Islet of Langerhans (tissue), 1 donor: ENCODE results near the gene GLOD4.

Experiments
- FAIRE-seq: peaks from one replicate; lab custom pipeline; 2011; peaks lifted over from hg19 to GRCh38; lab: Jason Lieb, UNC

The GLOD4 gene

DNA sequence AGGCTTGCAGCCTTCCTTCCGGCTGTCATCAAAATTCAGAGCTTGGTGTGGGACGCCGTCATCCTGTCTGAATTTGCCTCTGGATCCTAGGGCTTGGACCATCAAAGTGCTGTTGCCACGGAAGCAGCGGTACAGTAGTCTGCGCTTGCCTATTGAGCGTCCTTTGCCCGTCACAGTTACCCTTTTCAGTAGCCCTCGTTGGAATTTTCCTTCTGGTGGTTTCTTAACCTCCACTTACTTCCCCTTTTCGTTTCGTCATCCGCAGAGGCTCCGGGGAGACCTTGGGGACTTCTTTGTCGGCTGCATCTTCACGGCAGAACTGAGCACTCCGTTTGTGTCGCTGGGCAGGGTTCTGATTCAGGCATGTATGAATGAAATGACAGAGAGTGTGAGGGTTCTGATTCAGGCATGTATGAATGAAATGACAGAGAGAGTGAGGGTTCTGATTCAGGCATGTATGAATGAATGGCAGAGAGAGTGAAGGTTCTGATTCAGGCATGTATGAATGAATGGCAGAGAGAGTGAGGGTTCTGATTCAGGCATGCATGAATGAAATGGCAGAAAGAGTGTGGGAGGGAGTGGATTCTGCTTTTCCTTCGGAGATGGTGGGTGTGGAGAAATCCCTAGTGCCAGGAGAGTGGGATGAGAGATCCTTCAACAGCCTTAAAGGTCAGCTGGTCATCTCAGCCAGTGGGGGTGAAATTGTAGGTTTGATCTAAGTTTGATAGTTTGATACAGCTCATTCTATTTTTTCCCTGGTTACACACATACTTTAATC lies 41.7 kb downstream of the GLOD4 start:
- no peak for FAIRE-seq

DNA sequence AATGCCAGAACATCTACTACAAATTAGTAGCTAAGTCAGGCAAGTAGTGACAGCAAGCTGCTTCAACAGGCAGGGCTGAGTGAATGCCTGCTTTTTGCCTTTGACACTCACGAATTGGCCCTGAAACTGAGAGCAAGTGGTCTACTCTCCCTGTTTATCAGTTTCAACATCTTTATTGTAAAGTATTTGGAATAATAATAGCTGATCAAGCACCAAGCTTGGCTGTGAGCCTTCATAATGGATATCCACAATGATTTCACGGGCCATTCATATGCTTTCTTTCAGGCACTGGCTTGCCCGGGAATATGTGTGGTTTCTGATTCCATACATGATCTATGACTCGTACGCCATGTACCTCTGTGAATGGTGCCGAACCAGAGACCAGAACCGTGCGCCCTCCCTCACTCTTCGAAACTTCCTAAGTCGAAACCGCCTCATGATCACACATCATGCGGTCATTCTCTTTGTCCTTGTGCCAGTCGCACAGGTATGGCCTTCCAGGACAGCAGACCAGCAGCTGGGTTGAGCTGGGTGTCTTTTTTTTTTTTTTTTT lies 44.4 kb downstream of the GLOD4 start:
- no peak for FAIRE-seq

DNA sequence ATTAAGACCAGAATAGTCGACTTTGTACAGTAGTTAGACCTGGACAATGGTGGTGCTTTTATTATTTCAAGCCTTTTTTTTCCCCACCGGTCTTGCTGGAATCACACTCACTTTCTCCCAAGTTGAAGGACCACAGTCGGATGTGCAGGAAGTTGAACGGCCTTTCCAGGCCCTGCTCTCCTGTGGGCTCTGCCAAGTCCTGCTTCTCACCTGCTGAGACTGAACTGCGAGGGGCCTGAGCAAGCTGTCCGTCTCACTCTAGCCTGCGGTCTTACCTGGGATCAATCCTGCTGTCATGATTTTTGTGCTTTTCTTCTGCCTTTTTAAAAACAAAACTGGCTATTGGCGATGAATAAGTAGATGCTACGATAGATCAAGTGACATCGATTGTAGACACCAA lies 48.3 kb downstream of the GLOD4 start:
- FAIRE-seq, result no peak

DNA sequence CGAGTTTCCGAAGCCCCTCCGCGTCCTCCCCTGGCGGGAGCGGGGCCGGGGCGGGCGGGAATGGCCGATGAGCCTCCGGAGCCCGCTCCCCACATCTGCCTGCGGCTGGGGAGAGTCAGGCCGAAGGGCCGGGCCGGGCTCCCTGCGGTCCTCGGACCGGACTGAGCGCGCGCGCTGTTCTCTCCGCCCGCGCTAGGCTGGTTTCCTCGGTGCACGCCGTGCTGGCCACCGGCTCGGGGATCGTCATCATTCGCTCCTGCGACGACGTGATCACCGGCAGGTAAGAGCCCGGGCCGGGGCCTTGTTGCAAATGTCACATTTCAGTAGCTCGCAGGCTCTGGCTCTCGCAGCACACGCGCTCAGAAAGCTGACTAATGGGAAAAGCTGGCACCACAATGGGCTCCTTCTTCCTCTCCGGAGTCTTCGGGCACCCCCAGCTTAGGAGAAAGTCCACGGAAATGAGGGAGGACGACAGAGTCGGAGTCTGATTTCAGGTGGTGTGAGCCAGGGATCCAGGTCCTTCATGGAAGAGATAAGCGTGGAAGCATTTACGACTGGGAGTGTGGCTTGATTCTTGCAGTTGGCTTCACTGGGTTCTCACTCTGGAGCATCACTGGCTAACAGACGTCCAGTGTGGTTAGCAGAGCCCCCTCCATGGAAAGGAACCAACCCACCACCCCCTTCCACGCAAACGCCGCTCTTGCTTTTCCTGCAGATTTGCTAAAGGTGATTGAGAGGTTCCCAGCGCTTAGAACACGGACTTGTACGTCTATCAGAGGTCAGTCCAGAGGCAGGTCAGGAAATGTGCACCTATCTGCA lies 49.0 kb downstream of the GLOD4 start:
- FAIRE-seq, result no peak

DNA sequence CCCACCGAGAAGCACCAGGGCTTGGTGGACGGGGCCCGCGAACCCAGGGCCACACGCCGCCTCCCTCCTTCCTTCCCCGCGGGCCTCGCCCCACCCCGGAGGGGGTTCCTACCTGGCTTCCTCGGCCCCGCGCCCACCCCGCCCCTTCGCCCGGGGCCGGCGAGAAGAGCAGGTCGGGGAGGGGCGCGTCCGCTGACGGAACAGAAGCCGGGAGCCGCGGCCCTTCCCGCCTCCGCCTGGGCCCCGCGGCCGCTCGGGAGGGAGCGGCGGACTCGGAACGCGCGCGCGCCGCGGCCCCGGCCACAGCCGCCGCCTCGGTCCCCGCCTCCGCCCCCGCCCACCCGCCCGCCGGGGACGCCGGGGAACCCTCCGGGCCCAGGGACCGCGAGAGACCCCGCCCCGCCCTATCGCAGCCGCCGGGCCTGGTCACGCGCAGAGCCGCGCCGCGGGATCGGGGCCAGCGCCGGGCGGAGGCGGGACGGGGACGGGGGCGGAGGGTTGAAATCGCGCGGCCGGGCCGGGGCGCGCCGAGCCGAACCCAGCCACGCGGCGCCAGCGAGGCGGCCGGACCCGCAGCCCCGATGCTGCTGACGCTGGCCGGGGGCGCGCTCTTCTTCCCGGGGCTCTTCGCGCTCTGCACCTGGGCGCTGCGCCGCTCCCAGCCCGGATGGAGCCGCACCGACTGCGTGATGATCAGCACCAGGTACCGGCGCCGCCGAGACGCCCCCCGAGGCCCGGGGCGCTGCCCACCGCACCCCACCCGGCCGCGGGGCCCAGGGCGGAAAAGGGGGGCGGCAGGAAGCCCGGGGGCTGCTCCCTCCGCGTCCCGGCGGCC lies 49.8 kb downstream of the GLOD4 start, which contains the start of gene TLCD3A:
TLCD3A (plus strand) TSS at position 530 of the 835 bp plus-strand sequence; CDS start at position 582, 52 bp downstream.
- no peak for FAIRE-seq

DNA sequence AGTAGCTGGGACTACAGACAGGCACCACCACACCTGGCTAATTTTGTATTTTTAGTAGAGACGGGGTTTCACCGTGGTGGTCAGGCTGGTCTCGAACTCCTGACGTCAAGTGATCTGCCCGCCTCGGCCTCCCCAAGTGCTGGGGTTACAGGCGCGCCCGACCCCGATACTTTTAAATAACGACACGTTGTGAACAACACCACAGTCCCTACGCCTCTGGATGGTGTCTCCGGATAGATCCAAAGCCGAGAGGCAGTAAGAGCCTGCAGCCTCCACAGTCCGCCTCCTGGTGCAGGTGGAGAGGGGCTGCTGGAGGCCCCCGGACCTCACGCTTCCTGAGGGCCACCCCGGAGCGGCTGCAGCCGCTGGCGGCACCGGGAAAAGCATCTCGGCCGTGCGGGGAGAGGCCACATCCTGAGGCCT lies 50.4 kb downstream of the GLOD4 start:
- FAIRE-seq, result no peak

DNA sequence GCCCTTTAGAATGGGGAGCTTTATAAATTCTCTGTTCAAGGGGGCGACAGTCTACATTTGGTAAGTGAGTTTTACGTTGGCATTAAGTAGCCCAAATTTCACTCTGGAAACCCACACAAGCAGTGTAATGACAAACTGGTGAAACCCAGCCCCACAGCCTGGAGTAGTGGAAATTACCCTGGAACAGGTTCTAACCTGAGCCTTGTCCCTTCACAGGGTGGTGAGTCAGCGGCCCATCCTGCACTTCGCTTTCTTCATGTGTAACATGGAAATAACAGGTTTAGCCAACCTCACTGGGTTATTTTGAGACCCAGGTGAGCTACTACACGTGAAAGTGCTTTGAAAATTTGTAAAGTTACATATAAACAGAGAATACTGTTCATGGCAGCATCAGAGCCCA lies 53.2 kb downstream of the GLOD4 start:
- FAIRE-seq, result no peak

DNA sequence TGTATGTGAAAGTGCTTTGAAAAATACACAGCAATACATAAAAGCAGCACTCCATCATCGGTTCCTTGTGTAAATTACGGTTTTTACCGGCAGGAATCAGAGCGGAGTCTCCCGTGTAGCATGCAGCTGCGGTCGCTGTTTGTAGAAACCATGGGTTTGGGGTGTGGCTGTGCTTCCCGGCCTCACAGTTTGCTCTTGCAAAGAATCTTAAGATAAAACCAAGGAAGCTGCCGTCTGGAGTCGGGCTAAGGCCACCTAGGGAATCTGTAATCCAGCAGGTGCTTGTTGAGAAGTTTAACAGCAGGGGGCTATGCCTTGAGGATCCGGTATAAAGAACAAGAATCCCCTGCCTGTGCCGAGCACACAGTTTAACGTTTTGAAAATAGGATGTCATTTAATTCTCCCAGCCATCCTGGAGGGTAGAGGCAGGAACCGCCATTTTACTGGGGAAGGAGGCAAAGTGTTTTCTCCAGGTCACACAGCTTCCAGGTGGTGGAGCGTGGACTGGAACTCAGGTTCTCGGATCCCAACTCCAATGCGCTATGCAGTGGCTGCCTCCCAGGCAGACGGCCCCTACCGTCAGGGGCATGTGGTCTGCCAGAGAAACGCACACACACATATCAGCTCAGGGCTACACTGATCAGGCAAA lies 55.7 kb downstream of the GLOD4 start:
- FAIRE-seq, result no peak

DNA sequence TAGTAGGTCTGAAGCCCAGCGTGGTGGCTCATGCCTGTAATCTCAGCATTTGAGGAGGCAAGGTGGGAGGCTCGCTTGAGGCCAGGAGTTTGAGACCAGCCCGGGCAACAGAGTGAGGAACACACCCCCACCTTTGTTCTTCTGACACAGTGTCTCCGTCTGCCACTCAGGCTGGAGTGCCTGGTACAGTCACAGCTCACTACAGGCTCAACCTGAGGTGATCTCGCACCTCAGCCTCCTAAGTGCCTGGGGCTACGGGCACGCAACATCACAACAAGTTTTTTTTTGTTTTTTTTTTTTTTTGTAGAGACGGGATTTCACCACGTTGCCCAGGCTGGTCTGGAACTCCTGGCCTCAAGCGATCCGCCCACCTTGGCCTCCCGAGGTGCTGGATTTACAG lies 56.3 kb downstream of the GLOD4 start:
- FAIRE-seq, result no peak

DNA sequence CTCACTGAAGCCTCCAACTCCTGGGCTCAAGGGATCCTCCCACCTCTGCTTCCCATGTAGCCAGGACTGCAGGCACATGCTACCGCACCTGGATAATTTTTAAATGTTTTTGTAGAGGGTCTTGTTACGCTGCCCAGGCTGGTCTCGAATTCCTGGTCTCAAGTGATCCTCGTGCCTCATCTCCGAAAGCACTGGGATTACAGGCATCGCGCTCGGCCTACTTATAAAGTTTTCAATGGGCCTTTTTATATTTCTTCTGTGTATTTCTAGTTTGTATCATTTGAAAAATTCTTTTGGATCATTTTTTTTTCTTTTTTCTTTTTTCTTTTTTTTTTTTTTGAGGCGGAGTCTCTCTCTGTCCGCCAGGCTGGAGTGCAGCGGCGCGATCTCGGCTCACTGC lies 57.0 kb downstream of the GLOD4 start:
- FAIRE-seq, result no peak

DNA sequence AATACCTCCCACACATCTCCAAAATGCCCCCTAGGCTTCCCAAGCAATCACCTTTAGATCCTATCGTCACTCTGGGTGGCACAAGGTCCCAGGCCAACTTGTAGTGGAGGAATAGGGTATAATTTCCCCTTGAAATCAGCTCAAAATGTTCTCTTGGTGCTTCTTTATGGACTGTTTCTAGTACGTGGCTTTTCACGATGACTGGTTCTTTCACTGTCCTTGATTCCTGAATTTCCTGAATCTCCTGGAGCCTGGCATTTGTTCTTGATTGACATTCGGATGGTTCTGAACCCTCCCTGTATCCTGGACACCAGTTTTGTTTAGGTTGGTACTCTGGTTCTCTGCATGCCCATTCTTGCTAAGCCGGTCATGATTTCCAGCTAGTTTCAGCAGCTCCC lies 60.5 kb downstream of the GLOD4 start:
- no peak for FAIRE-seq

DNA sequence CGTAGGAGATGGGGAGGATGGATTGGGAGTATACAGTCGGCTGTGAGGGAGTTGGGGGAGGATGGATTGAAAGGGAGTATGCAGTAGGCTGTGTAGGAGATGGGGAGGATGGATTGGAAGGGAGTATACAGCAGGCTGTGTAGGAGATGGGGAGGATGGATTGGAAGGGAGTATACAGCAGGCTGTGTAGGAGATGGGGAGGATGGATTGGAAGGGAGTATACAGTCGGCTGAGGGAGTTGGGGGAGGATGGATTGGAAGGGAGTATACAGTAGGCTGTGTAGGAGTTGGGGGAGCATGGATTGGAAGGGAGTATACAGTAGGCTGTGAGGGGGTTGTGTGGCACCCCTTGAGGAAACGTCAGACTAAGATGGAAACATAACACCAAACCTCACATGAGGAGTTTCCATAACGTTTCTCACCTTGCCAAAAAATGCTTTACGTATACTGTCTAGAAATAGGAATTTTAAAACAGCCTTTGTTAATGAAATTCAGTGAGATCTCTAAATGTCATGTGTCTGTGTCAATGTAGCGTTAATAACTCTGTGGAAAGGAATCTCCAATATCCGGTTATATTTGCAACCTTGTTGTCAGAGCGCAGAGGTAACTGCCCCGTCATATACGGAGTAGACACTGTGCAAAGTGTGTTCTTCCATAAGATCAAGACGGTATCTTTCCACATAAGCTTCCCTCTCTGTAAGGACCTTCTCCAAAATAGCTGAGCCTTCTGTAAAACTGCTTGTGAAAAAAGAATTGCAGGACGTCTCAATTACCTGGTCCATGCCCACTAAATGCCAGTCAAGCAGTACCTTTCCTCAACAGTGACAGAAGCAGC lies 61.2 kb downstream of the GLOD4 start:
- no peak for FAIRE-seq

DNA sequence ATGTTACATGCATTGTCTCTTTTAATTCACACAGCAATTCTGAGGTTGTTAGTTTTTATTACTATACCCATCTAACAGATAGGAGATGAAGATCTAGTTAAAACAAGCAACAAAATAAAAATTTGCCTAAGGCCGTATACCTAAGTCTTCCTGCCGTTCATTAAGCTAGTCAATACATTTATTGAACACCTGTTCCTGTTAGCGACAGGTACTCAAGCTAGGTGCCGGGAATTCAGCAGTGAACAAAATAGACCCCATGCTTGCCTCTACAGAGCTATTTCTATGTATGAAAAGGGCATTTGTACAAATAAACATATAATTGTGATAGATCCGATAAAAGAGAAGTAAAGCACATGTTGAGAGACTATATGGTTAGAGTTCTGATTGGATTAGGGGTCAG lies 64.0 kb downstream of the GLOD4 start:
- FAIRE-seq, result no peak
